Gastroesophageal sphincter (tissue), 4 donors: ENCODE results near the gene H2AZ1. TPM values are rescaled to one million over a fixed set of nuclear protein-coding genes. Genes with fewer than 3 reads are reported as not detected.
A peak's percentile ranks its signal among the peaks of the same experiment; 100 is the strongest.

Source experiments
- ATAC-seq: fragments of 150-250 bp; one replicate; pipeline ENCODE4 v1.9.1; 2016; ENCODE audit warnings: mild to moderate bottlenecking, moderate library complexity
- H3K27ac ChIP-seq, 4 donors: fragments of 200-600 bp; sonication (generic) in 3 of 4; 1 replicate in 3 of 4; 2 replicates in 1 of 4; pipeline ENCODE4 v1.5.1; 2016 to 2019
- H3K27me3 ChIP-seq: fragments of 200-600 bp; sonication (generic); one replicate; pipeline ENCODE4 v1.5.1; 2019
- H3K36me3 ChIP-seq, 2 donors: fragments of 200-600 bp; sonication (generic); one replicate each; pipeline ENCODE4 v1.5.1; 2019; ENCODE audit warnings: control low read depth in 1 of 2
- H3K4me1 ChIP-seq, 3 donors: fragments of 200-600 bp; sonication (generic); 1 replicate in 2 of 3; 2 replicates in 1 of 3; pipeline ENCODE4 v1.5.1; 2016 to 2019; ENCODE audit warnings: control low read depth in 2 of 3
- H3K4me3 ChIP-seq, 2 donors: fragments of 200-600 bp; sonication (generic); one replicate each; pipeline ENCODE4 v1.5.1; 2019; ENCODE audit warnings: mild to moderate bottlenecking in 1 of 2, moderate library complexity in 1 of 2
- H3K9me3 ChIP-seq, 3 donors: fragments of 200-600 bp; sonication (generic); one replicate each; pipeline ENCODE4 v1.5.1; 2017 to 2019; ENCODE audit warnings: control low read depth in 2 of 3
- CTCF ChIP-seq, 4 experiments: fragments of 200-600 bp in 2 of 4; fragments of 450-650 bp in 2 of 4; sonication (generic) in 1 of 4; IDR thresholded peaks; one replicate each; pipeline ENCODE4 v1.5.1; 2017 to 2019; ENCODE audit warnings: antibody characterized with exemption in 4 of 4, mild to moderate bottlenecking in 2 of 4, moderate library complexity in 2 of 4
- EP300 ChIP-seq: sonication (generic); formaldehyde crosslinking; IDR thresholded peaks from one replicate; pipeline ENCODE4 v1.6.1; 2017; ENCODE audit warnings: antibody characterized with exemption, mild to moderate bottlenecking
- POLR2A ChIP-seq, 2 donors: fragments of 450-650 bp; IDR thresholded peaks; one replicate each; pipeline ENCODE4 v1.6.1; 2017; ENCODE audit warnings: antibody characterized with exemption in 2 of 2, mild to moderate bottlenecking in 2 of 2, moderate library complexity in 1 of 2
- POLR2AphosphoS5 ChIP-seq: sonication (generic); formaldehyde crosslinking; IDR thresholded peaks from one replicate; pipeline ENCODE4 v1.6.1; 2017; ENCODE audit warnings: antibody characterized with exemption
- WGBS, 2 donors: methylation state at CpG; one replicate each; pipeline ENCODE4 v1.1.5; 2018; ENCODE audit warnings: low coverage in 1 of 2; 5-methylcytosine and 5-hydroxymethylcytosine counted together
- total RNA-seq, 4 donors: library from RNA; depleted of rRNA; stranded (reverse); fragments of >200 nt; gene quantifications; one replicate each; pipeline ENCODE4 v1.1.0, GENCODE V29; 2016

The H2AZ1 gene
- total RNA-seq, 4 donors from 2014 or later: 193 to 364 (median 279) TPM

- 1% methylated on average over 5 to 8 of the region's 8 CpGs for WGBS, 2 donors
- Histone ChIP-seq H3K9me3 (no peaks in the 10 kb centered on the region), H3K27me3 (no peaks in the 10 kb centered on the region), H3K4me3 (peak overlapping the region; percentile 49 to 87), H3K36me3 (no peaks in the 10 kb centered on the region), H3K27ac (peak overlapping the region; percentile 68 to 98 (median 96)), H3K4me1 (peaks cover 0 to 43% (median 3%) of the 10 kb centered on the region in 3 donors)
- TF ChIP-seq POLR2AphosphoS5 (no peak), POLR2A (IDR thresholded peaks at IDR 0.05) (no peak), CTCF (IDR thresholded peaks at IDR 0.05) (no peak), EP300 (no peak)
- no peak for ATAC-seq
Observed at GRCh38 chr4:99950913-99951254, 809 bp upstream of the H2AZ1 start.

- H3K27ac ChIP-seq: peak overlapping the region; percentile 66 to 98 (median 96)
- H3K4me1 ChIP-seq: peaks cover 7 to 57% (median 14%) of the 10 kb centered on the region in 3 donors
- no peaks in the 10 kb centered on the region for H3K9me3 ChIP-seq
- peak overlapping the region; percentile 49 to 87 for H3K4me3 ChIP-seq
- TF ChIP-seq CTCF (IDR thresholded peaks at IDR 0.05): peak; percentile 80 to 94 (median 83)
- peak; percentile 38 for TF ChIP-seq POLR2AphosphoS5
- no peak for TF ChIP-seq POLR2A (IDR thresholded peaks at IDR 0.05)
- no peak for TF ChIP-seq EP300
- H3K27me3 ChIP-seq: no peaks in the 10 kb centered on the region
- WGBS, 2 donors: 0% methylated on average over 15 to 38 of the region's 98 CpGs
- peak; percentile 42 for ATAC-seq
- no peaks in the 10 kb centered on the region for H3K36me3 ChIP-seq
Observed at GRCh38 chr4:99949034-99949998, 759 bp downstream of the H2AZ1 start.

GRCh38 chr4:99947608-99948007 is 2.5 kb downstream of the H2AZ1 start:
- Histone ChIP-seq H3K36me3 (no peaks in the 10 kb centered on the region), H3K27ac (peak overlapping the region; percentile 92 to 97 (median 94)), H3K4me3 (no peak overlapping the region), H3K9me3 (no peaks in the 10 kb centered on the region), H3K27me3 (no peaks in the 10 kb centered on the region), H3K4me1 (peaks cover 7 to 73% (median 16%) of the 10 kb centered on the region in 3 donors)
- no peak for ATAC-seq
- WGBS, 2 donors: 33 to 56% methylated on average over 3 to 4 of the region's 4 CpGs
- TF ChIP-seq EP300 (no peak), POLR2AphosphoS5 (no peak), CTCF (IDR thresholded peaks at IDR 0.05) (no peak), POLR2A (IDR thresholded peaks at IDR 0.05) (no peak)

- H3K36me3 ChIP-seq: no peaks in the 10 kb centered on the region
- H3K9me3 ChIP-seq: no peaks in the 10 kb centered on the region
- TF ChIP-seq POLR2AphosphoS5 (no peak), POLR2A (IDR thresholded peaks at IDR 0.05) (no peak), EP300 (no peak), CTCF (IDR thresholded peaks at IDR 0.05) (no peak)
- H3K4me3 ChIP-seq: peak overlapping the region; percentile 66 to 85
- no peaks in the 10 kb centered on the region for H3K27me3 ChIP-seq
- WGBS, 2 donors: 11 to 20% methylated on average over 6 to 7 of the region's 8 CpGs
- peaks cover 7 to 76% (median 16%) of the 10 kb centered on the region in 3 donors for H3K4me1 ChIP-seq
- ATAC-seq: no peak
- peak overlapping the region; percentile 92 to 97 (median 94) for H3K27ac ChIP-seq
Observed at GRCh38 chr4:99947190-99947578, 2.9 kb downstream of the H2AZ1 start.
